Heart left ventricle (tissue), 13 donors: ENCODE data around the gene GPC6.

Experiments used
- POLR2A ChIP-seq, 2 donors: fragments of 450-650 bp; IDR thresholded peaks; one replicate each; pipeline ENCODE4 v1.6.1; 2017; ENCODE audit warnings: antibody characterized with exemption in 2 of 2, mild to moderate bottlenecking in 2 of 2, moderate library complexity in 2 of 2
- TF ChIP-seq, protein P1 (sequence below), 12 donors: fragments of 200-600 bp; sonication (generic) in 4 of 12; IDR thresholded peaks; one replicate each; pipeline versions ENCODE4 v1.5.0 to v1.8.0; 2018 to 2022; ENCODE audit warnings: antibody characterized with exemption in 12 of 12, mild to moderate bottlenecking in 5 of 12
- donor health status: ischemic (EF 13 %, LVEDD 7.1; RV severe dilation, severe dysfunction).
- donor health status: DM: no; HTN: yes; CAD: no.
- donor health status: DM: no; HTN: no; CAD: no.
- donor health status: ischemic (EF 25% LVEDD 6.9; RV normal size, moderate dysfunction).
- donor health status: ischemic (EF 25% LVEDD 5.7; RV mildly dilated, moderate dysfunction).
- donor health status: ischemic (EF 35%, LVEDD 5.7; RV mildly dilated, moderate dysfunction).
- donor health status: nonischemic (EF 11% LVEDD 7.7; RV severe dilation, severe dysfunction).
- donor health status: DM: yes; HTN: yes; CAD: no.
- donor health status: PGD.
- donor health status: ischemic (EF 29% LVEDD 5.4; RV normal size, mild dysfunction).
- donor health status: nonischemic (EF 23%, LVEDD 6.1; RV moderate dilation, normal function).

DNA sequence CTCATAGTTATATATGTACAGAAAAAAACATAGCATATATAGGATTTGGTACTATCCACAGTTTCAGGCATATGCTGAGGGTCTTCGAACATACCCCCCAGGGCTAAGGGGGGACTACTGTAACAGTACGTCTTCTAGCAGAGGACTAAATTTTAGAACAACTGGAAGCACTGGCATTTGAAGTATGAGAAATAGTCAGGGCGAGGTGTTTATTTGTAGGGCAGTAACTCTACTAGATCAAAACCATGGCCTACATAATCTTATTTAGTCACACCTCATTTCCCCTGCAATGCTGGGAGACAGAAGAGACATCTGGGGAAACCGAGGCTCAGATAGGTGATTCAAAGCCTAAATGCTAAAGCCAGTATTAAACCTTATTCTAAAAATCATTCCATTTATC lies 1007.2 kb downstream of the GPC6 start:
- TF ChIP-seq, protein P1, sequence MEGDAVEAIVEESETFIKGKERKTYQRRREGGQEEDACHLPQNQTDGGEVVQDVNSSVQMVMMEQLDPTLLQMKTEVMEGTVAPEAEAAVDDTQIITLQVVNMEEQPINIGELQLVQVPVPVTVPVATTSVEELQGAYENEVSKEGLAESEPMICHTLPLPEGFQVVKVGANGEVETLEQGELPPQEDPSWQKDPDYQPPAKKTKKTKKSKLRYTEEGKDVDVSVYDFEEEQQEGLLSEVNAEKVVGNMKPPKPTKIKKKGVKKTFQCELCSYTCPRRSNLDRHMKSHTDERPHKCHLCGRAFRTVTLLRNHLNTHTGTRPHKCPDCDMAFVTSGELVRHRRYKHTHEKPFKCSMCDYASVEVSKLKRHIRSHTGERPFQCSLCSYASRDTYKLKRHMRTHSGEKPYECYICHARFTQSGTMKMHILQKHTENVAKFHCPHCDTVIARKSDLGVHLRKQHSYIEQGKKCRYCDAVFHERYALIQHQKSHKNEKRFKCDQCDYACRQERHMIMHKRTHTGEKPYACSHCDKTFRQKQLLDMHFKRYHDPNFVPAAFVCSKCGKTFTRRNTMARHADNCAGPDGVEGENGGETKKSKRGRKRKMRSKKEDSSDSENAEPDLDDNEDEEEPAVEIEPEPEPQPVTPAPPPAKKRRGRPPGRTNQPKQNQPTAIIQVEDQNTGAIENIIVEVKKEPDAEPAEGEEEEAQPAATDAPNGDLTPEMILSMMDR (IDR thresholded peaks at IDR 0.05) = no peak
- TF ChIP-seq POLR2A (IDR thresholded peaks at IDR 0.05) = no peak
